BLaER1 treated with 17β-estradiol and CSF1 and Interleukin-3, amounts not matched to agents 10 nM and 100 nM (cell line): ENCODE measurements around the gene NOBOX.
A peak's percentile ranks its signal among the peaks of the same experiment; 100 is the strongest.

ENCODE experiments used
- H3K27ac ChIP-seq, 11 experiments: shearing (Covaris generic); formaldehyde crosslinking; 2 replicates each; pipeline ENCODE4 v1.8.1; 2022
- H3K27me3 ChIP-seq, 11 experiments: shearing (Covaris generic); formaldehyde crosslinking; 2 replicates each; pipeline ENCODE4 v1.8.1; 2022
- H3K36me3 ChIP-seq, 11 experiments: shearing (Covaris generic); formaldehyde crosslinking; 2 replicates each; pipeline ENCODE4 v1.8.1; 2022
- H3K4me1 ChIP-seq, 10 experiments: shearing (Covaris generic); formaldehyde crosslinking; 2 replicates each; pipeline ENCODE4 v1.8.1; 2022
- H3K4me2 ChIP-seq, 11 experiments: shearing (Covaris generic); formaldehyde crosslinking; 2 replicates each; pipeline ENCODE4 v1.8.1; 2022
- H3K4me3 ChIP-seq, 10 experiments: shearing (Covaris generic); formaldehyde crosslinking; 2 replicates each; pipeline ENCODE4 v1.8.1; 2022
- H3K9ac ChIP-seq, 11 experiments: shearing (Covaris generic); formaldehyde crosslinking; 2 replicates each; pipeline ENCODE4 v1.8.1; 2022
- H3K9me3 ChIP-seq, 11 experiments: shearing (Covaris generic); formaldehyde crosslinking; replicated peaks in 1 of 11; 2 replicates each; pipeline ENCODE4 v1.8.1; 2022
- H4K20me1 ChIP-seq, 11 experiments: shearing (Covaris generic); formaldehyde crosslinking; 2 replicates each; pipeline ENCODE4 v1.8.1; 2022
- Cebpa-rat ChIP-seq, 11 experiments: shearing (Covaris generic); IDR thresholded peaks; 2 replicates each; pipeline ENCODE4 v1.8.1; 2022

NOBOX gene

GRCh38 chr7:144398911-144399310 is 4.6 kb downstream of the NOBOX start:
- no peaks in the 10 kb centered on the region for H4K20me1 ChIP-seq
- no peak overlapping the region for H3K4me3 ChIP-seq
- H3K9ac ChIP-seq: no peak overlapping the region
- no peak for TF ChIP-seq Cebpa-rat (IDR thresholded peaks at IDR 0.05)
- H3K9me3 ChIP-seq: peaks cover 0 to 5% (median 0%) of the 10 kb centered on the region in 11 experiments; a peak in 1 of 22 replicates
- no peaks in the 10 kb centered on the region for H3K36me3 ChIP-seq
- H3K27ac ChIP-seq: no peak overlapping the region
- no peaks in the 10 kb centered on the region for H3K27me3 ChIP-seq
- no peak overlapping the region for H3K4me2 ChIP-seq
- H3K4me1 ChIP-seq: peaks cover 0 to 16% (median 0%) of the 10 kb centered on the region in 10 experiments; a peak in 4 of 20 replicates

GRCh38 chr7:144398291-144398690 is 5.2 kb downstream of the NOBOX start:
- no peak overlapping the region for H3K4me2 ChIP-seq
- no peaks in the 10 kb centered on the region for H4K20me1 ChIP-seq
- H3K9me3 ChIP-seq: peaks cover 0 to 5% (median 0%) of the 10 kb centered on the region in 11 experiments; a peak in 1 of 22 replicates

GRCh38 chr7:144397086-144397485 is 6.4 kb downstream of the NOBOX start:
- H3K36me3 ChIP-seq: no peaks in the 10 kb centered on the region
- H3K9ac ChIP-seq: no peak overlapping the region
- peaks cover 0 to 5% (median 0%) of the 10 kb centered on the region in 11 experiments; a peak in 1 of 22 replicates for H3K9me3 ChIP-seq
- no peak for TF ChIP-seq Cebpa-rat (IDR thresholded peaks at IDR 0.05)
- no peak overlapping the region for H3K4me3 ChIP-seq
- no peak overlapping the region for H3K27ac ChIP-seq
- no peaks in the 10 kb centered on the region for H3K27me3 ChIP-seq
- H4K20me1 ChIP-seq: no peaks in the 10 kb centered on the region
- H3K4me1 ChIP-seq: peaks cover 0 to 16% (median 0%) of the 10 kb centered on the region in 10 experiments; a peak in 4 of 20 replicates
- peak overlapping the region in 3 of 11 experiments; percentile 1 to 36 (median 5); a peak in 2 of 22 replicates for H3K4me2 ChIP-seq

More at GRCh38 chr7:144398291-144398690, 5.2 kb downstream of the NOBOX start:
- H3K27ac ChIP-seq: no peak overlapping the region
- peaks cover 0 to 16% (median 0%) of the 10 kb centered on the region in 10 experiments; a peak in 4 of 20 replicates for H3K4me1 ChIP-seq
- H3K4me3 ChIP-seq: no peak overlapping the region
- no peak overlapping the region for H3K9ac ChIP-seq
- no peaks in the 10 kb centered on the region for H3K36me3 ChIP-seq
- H3K27me3 ChIP-seq: no peaks in the 10 kb centered on the region
- no peak for TF ChIP-seq Cebpa-rat (IDR thresholded peaks at IDR 0.05)

GRCh38 chr7:144391823-144392255 is 11.7 kb downstream of the NOBOX start:
- no peaks in the 10 kb centered on the region for H3K27me3 ChIP-seq
- no peak overlapping the region for H3K27ac ChIP-seq
- H3K9ac ChIP-seq: 0 out of 22 replicates have a peak overlapping the region, but pooled peaks of 1 of the 11 experiments have one; percentile 8
- H4K20me1 ChIP-seq: no peaks in the 10 kb centered on the region
- no peak overlapping the region for H3K4me3 ChIP-seq
- H3K4me2 ChIP-seq: peak overlapping the region in 2 of 11 experiments; percentile 12 to 42; a peak in 3 of 22 replicates
- H3K36me3 ChIP-seq: no peaks in the 10 kb centered on the region
- H3K9me3 ChIP-seq: no peaks in the 10 kb centered on the region; a peak in 1 of 22 replicates
- TF ChIP-seq Cebpa-rat (IDR thresholded peaks at IDR 0.05): no peak
- peaks cover 0 to 11% (median 2%) of the 10 kb centered on the region in 10 experiments; a peak in 7 of 20 replicates for H3K4me1 ChIP-seq

GRCh38 chr7:144391014-144391413 is 12.5 kb downstream of the NOBOX start:
- Histone ChIP-seq H3K27me3 (no peaks in the 10 kb centered on the region), H4K20me1 (no peaks in the 10 kb centered on the region), H3K4me3 (no peak overlapping the region), H3K9me3 (no peaks in the 10 kb centered on the region), H3K36me3 (no peaks in the 10 kb centered on the region), H3K27ac (no peak overlapping the region), H3K4me2 (no peak overlapping the region), H3K9ac (no peak overlapping the region), H3K4me1 (peaks cover 0 to 11% (median 2%) of the 10 kb centered on the region in 10 experiments; a peak in 5 of 20 replicates)
- no peak for TF ChIP-seq Cebpa-rat (IDR thresholded peaks at IDR 0.05)

- Histone ChIP-seq H3K9ac (no peak overlapping the region), H3K36me3 (no peaks in the 10 kb centered on the region), H3K27ac (no peak overlapping the region), H3K4me1 (peaks cover 0 to 11% (median 2%) of the 10 kb centered on the region in 10 experiments; a peak in 5 of 20 replicates), H3K4me3 (no peak overlapping the region), H4K20me1 (no peaks in the 10 kb centered on the region), H3K9me3 (no peaks in the 10 kb centered on the region), H3K27me3 (no peaks in the 10 kb centered on the region), H3K4me2 (0 out of 22 replicates have a peak overlapping the region, but pooled peaks of 1 of the 11 experiments have one; percentile 12)
- TF ChIP-seq Cebpa-rat (IDR thresholded peaks at IDR 0.05): no peak
Observed at GRCh38 chr7:144390481-144390880, 13.0 kb downstream of the NOBOX start.

- H4K20me1 ChIP-seq: no peaks in the 10 kb centered on the region
- no peak overlapping the region for H3K27ac ChIP-seq
- H3K27me3 ChIP-seq: no peaks in the 10 kb centered on the region
- no peaks in the 10 kb centered on the region for H3K9me3 ChIP-seq
- H3K4me1 ChIP-seq: peaks cover 0 to 14% (median 6%) of the 10 kb centered on the region in 10 experiments; a peak in 8 of 20 replicates
- no peak overlapping the region for H3K4me3 ChIP-seq
- H3K9ac ChIP-seq: no peak overlapping the region
- no peak for TF ChIP-seq Cebpa-rat (IDR thresholded peaks at IDR 0.05)
- H3K36me3 ChIP-seq: no peaks in the 10 kb centered on the region
- H3K4me2 ChIP-seq: no peak overlapping the region
Observed at GRCh38 chr7:144388950-144389349, 14.5 kb downstream of the NOBOX start.

- Histone ChIP-seq H4K20me1 (no peaks in the 10 kb centered on the region), H3K9ac (no peak overlapping the region)
Observed at GRCh38 chr7:144386741-144387140, 16.8 kb downstream of the NOBOX start.

GRCh38 chr7:144384555-144385245 is 18.8 kb downstream of the NOBOX start:
- Histone ChIP-seq H4K20me1 (no peaks in the 10 kb centered on the region), H3K27ac (no peak overlapping the region), H3K4me2 (peak overlapping the region in 1 of 11 experiments; percentile 34; a peak in 1 of 22 replicates), H3K36me3 (no peaks in the 10 kb centered on the region; a peak in 1 of 22 replicates), H3K9ac (no peak overlapping the region), H3K4me1 (peaks cover 0 to 15% (median 3%) of the 10 kb centered on the region in 10 experiments; a peak in 8 of 20 replicates), H3K4me3 (no peak overlapping the region), H3K27me3 (no peaks in the 10 kb centered on the region), H3K9me3 (no peaks in the 10 kb centered on the region)
- TF ChIP-seq Cebpa-rat (IDR thresholded peaks at IDR 0.05): no peak

More at GRCh38 chr7:144386741-144387140, 16.8 kb downstream of the NOBOX start:
- Histone ChIP-seq H3K27me3 (no peaks in the 10 kb centered on the region), H3K36me3 (no peaks in the 10 kb centered on the region), H3K27ac (no peak overlapping the region), H3K4me2 (no peak overlapping the region), H3K9me3 (no peaks in the 10 kb centered on the region), H3K4me3 (no peak overlapping the region), H3K4me1 (peaks cover 0 to 23% (median 9%) of the 10 kb centered on the region in 10 experiments; a peak in 10 of 20 replicates)
- no peak for TF ChIP-seq Cebpa-rat (IDR thresholded peaks at IDR 0.05)
